ENCODE results near the gene EPN3. TPM values are rescaled to one million over a fixed set of nuclear protein-coding genes. Genes with fewer than 3 reads are reported as not detected.

The EPN3 gene
- total and polyA plus RNA-seq, 4 donors: 1.3 to 2.6 (median 2.5) TPM

DNA sequence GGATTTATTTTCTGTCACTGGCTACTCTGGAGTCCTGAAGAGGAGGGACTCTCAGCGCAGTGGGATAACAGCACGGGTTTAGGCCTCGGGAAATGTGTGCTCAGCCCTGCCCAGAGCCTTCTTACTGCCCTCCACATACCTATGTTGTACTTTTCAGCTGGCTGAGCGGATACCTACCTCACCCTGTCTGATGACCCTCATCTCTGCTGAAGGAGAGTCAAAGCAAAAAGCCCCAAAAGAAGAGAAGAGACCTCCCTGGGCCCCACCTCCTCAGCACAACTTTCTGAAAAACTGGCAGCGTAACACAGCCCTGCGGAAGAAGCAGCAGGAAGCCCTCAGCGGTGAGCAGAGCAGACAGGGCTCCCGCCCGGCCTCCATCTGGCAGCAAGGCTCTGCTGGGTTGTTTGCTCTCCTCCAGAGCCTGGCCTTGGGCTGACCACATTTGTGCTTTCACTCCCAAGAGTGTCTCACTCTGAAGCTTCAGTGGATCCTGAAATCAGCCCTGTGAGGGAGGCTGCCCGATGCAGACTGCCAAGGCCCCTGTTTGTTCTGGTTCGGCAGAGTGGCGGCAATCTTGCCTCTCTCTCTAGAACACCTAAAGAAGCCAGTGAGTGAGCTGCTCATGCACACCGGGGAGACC lies 14.0 kb upstream of the EPN3 start:
- WGBS, 2 donors: 80 to 83% methylated on average over 13 of the region's 13 CpGs
- no peak overlapping the region for H3K9ac ChIP-seq (ENCODE audit: insufficient read depth in 1 of 2, low read length in 2 of 2)
- peaks cover 0 to 12% (median 5%) of the 10 kb centered on the region in 5 donors for H3K4me1 ChIP-seq (ENCODE audit: control insufficient read depth in 5 of 5, insufficient read depth in 5 of 5, low read length in 5 of 5)
- H3K9me3 ChIP-seq (ENCODE audit: control insufficient read depth in 4 of 4, insufficient read depth in 3 of 4, low read length in 3 of 4): no peaks in the 10 kb centered on the region
- no peak overlapping the region for H3K27ac ChIP-seq (ENCODE audit: low read depth in 1 of 2, low read length in 1 of 2)
- no peak for ATAC-seq (ENCODE audit: insufficient read depth, low FRiP score)
- TF ChIP-seq, protein P1, sequence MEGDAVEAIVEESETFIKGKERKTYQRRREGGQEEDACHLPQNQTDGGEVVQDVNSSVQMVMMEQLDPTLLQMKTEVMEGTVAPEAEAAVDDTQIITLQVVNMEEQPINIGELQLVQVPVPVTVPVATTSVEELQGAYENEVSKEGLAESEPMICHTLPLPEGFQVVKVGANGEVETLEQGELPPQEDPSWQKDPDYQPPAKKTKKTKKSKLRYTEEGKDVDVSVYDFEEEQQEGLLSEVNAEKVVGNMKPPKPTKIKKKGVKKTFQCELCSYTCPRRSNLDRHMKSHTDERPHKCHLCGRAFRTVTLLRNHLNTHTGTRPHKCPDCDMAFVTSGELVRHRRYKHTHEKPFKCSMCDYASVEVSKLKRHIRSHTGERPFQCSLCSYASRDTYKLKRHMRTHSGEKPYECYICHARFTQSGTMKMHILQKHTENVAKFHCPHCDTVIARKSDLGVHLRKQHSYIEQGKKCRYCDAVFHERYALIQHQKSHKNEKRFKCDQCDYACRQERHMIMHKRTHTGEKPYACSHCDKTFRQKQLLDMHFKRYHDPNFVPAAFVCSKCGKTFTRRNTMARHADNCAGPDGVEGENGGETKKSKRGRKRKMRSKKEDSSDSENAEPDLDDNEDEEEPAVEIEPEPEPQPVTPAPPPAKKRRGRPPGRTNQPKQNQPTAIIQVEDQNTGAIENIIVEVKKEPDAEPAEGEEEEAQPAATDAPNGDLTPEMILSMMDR (IDR thresholded peaks at IDR 0.05; ENCODE audit: control extremely low read depth, extremely low read depth): no peak
- no peak overlapping the region for H3K4me3 ChIP-seq
- DNase-seq: peak; percentile 18 to 59 (median 49)
- peaks cover 0 to 2% (median 0%) of the 10 kb centered on the region in 4 donors for H3K36me3 ChIP-seq (ENCODE audit: control insufficient read depth in 4 of 4, insufficient read depth in 4 of 4, low read length in 4 of 4)
- H3K27me3 ChIP-seq (ENCODE audit: control insufficient read depth in 3 of 3, insufficient read depth in 3 of 3, low read length in 2 of 3): no peaks in the 10 kb centered on the region

DNA sequence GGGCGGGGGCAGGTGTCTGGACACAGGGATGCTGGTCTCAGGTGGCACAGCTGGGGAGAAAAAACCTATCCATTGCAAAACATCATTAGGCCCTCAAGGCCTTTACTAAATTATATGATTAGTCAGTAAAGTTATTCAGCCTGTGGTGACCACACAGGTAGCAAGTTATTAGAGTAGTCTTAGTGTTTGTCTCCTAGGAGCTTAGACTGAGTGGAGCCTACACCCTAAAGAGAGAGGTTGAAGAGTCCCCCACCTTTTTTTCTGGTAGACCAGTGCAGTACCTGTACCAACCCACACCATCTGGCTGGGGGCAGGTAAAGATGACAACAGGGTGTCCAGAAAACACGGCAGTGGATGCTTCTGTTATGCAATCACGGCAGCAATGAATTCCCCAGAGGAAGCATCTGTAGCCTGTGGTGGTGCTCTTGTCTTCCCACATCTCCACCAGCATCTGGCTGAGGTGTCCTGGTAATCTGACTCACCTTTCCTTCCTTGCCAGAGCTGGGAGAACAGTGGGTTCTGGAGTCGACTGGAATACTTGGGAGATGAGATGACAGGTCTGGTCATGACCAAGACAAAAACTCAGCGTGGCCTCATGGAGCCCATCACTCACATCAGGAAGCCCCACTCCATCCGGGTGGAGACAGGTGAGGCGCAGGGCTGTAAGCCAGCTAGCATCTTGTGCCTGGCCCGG lies 13.2 kb upstream of the EPN3 start:
- Histone ChIP-seq H3K9me3 (ENCODE audit: control insufficient read depth in 4 of 4, insufficient read depth in 3 of 4, low read length in 3 of 4) (no peaks in the 10 kb centered on the region), H3K4me1 (ENCODE audit: control insufficient read depth in 5 of 5, insufficient read depth in 5 of 5, low read length in 5 of 5) (peaks cover 0 to 12% (median 5%) of the 10 kb centered on the region in 5 donors), H3K27ac (ENCODE audit: low read depth in 1 of 2, low read length in 1 of 2) (no peak overlapping the region), H3K27me3 (ENCODE audit: control insufficient read depth in 3 of 3, insufficient read depth in 3 of 3, low read length in 2 of 3) (no peaks in the 10 kb centered on the region), H3K36me3 (ENCODE audit: control insufficient read depth in 4 of 4, insufficient read depth in 4 of 4, low read length in 4 of 4) (peaks cover 0 to 2% (median 0%) of the 10 kb centered on the region in 4 donors), H3K9ac (ENCODE audit: insufficient read depth in 1 of 2, low read length in 2 of 2) (no peak overlapping the region), H3K4me3 (no peak overlapping the region)
- ATAC-seq (ENCODE audit: insufficient read depth, low FRiP score) (no peak), DNase-seq (no peak)
- 80 to 86% methylated on average over 7 to 8 of the region's 8 CpGs for WGBS, 2 donors
- TF ChIP-seq, protein P1 (IDR thresholded peaks at IDR 0.05; ENCODE audit: control extremely low read depth, extremely low read depth): no peak

DNA sequence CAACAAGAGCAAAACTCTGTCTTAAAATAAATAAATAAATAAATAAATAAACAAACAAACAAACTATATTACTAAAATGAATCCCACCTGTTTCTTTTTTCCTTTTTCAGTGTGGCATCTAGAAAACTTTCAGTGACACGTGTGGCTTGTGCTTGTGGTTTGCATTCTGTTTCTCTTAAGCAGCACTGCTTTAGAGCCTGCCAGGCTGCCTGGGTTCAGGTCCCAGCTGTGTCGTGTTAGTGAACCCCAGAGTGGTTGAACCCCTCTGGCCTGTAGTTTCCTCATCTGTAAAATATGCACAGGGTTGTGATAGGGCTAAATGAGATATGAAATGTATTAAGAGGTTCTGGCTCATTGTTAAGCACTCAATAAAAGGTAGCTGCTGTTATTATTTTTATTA lies 12.1 kb upstream of the EPN3 start:
- no peak for DNase-seq
- TF ChIP-seq, protein P1 (IDR thresholded peaks at IDR 0.05; ENCODE audit: control extremely low read depth, extremely low read depth): no peak
- Histone ChIP-seq H3K36me3 (ENCODE audit: control insufficient read depth in 4 of 4, insufficient read depth in 4 of 4, low read length in 4 of 4) (peaks cover 0 to 2% (median 0%) of the 10 kb centered on the region in 4 donors), H3K4me1 (ENCODE audit: control insufficient read depth in 5 of 5, insufficient read depth in 5 of 5, low read length in 5 of 5) (peaks cover 0 to 12% (median 0%) of the 10 kb centered on the region in 5 donors), H3K27me3 (ENCODE audit: control insufficient read depth in 3 of 3, insufficient read depth in 3 of 3, low read length in 2 of 3) (no peaks in the 10 kb centered on the region), H3K4me3 (no peak overlapping the region), H3K27ac (ENCODE audit: low read depth in 1 of 2, low read length in 1 of 2) (no peak overlapping the region), H3K9me3 (ENCODE audit: control insufficient read depth in 4 of 4, insufficient read depth in 3 of 4, low read length in 3 of 4) (no peaks in the 10 kb centered on the region), H3K9ac (ENCODE audit: insufficient read depth in 1 of 2, low read length in 2 of 2) (no peak overlapping the region)
- WGBS, 2 donors: 79% methylated on average over 2 of the region's 2 CpGs
- ATAC-seq (ENCODE audit: insufficient read depth, low FRiP score): no peak

All from lung (tissue), 12 donors.